HEK293 (cell line): ENCODE data around the gene TNPO3.

Experiments used
- CTCF ChIA-PET: fragments of 350-600 bp; formaldehyde crosslinking; extraction: SDS; loops from one replicate; lab custom pipeline; 2021; ENCODE audit warnings: antibody characterized with exemption; lab: Yijun Ruan, JAX
- POLR2A ChIA-PET: fragments of 300-600 bp; formaldehyde crosslinking; extraction: SDS; loops from one replicate; lab custom pipeline; 2020; ENCODE audit warnings: antibody characterized with exemption, inconsistent platforms; lab: Yijun Ruan, JAX
- H3K27ac ChIP-seq: fragments of 200-500 bp; sonication (Bioruptor generic); 2 replicates; pipeline ENCODE4 v1.5.1; 2014; ENCODE audit warnings: low read depth, low read length, control low read depth, inconsistent platforms; ENCODE audit errors: extremely low read depth
- H3K36me3 ChIP-seq, 2 experiments: fragments of 200-500 bp in 1 of 2; sonication (Bioruptor generic) in 1 of 2; 1 replicate in 1 of 2; 2 replicates in 1 of 2; pipeline ENCODE4 v1.5.1; 2014 to 2017; ENCODE audit warnings: inconsistent platforms in 2 of 2, low read length in 2 of 2; ENCODE audit not compliant: control insufficient read depth in 2 of 2, insufficient read depth in 1 of 2
- H3K4me1 ChIP-seq: fragments of 200-500 bp; sonication (Bioruptor generic); 2 replicates; pipeline ENCODE4 v1.5.1; 2014; ENCODE audit warnings: mild to moderate bottlenecking, low read length, inconsistent platforms; ENCODE audit not compliant: control insufficient read depth, insufficient read depth
- H3K4me3 ChIP-seq: 2 replicates; pipeline ENCODE4 v1.5.1; 2011; ENCODE audit warnings: low read depth, mild to moderate bottlenecking, control low read depth, low read length, moderate library complexity
- H3K9me3 ChIP-seq: fragments of 200-500 bp; sonication (Bioruptor generic); 2 replicates; pipeline ENCODE4 v1.5.1; 2014; ENCODE audit warnings: low read depth, low read length, inconsistent platforms; ENCODE audit not compliant: control insufficient read depth, insufficient read depth
- HOXC10 ChIP-seq: sonication (generic); formaldehyde crosslinking; IDR thresholded peaks from 2 replicates; pipeline ENCODE4 v1.8.1; 2023; ENCODE audit warnings: mild to moderate bottlenecking, missing genetic modification reagents
- MZF1 ChIP-seq: fragments of 450-650 bp; formaldehyde crosslinking; IDR thresholded peaks from 2 replicates; pipeline ENCODE4 v1.5.1; 2017; ENCODE audit warnings: missing biosample characterization, missing genetic modification characterization, borderline replicate concordance
- OVOL3 ChIP-seq: fragments of 450-650 bp; formaldehyde crosslinking; IDR thresholded peaks from 2 replicates; pipeline ENCODE4 v1.5.1; 2016; ENCODE audit warnings: missing biosample characterization, missing genetic modification characterization
- SCRT1 ChIP-seq: fragments of 450-650 bp; formaldehyde crosslinking; IDR thresholded peaks from 2 replicates; pipeline ENCODE4 v1.5.1; 2016; ENCODE audit warnings: missing biosample characterization, missing genetic modification characterization, borderline replicate concordance
- ZEB2 ChIP-seq: fragments of 450-650 bp; formaldehyde crosslinking; IDR thresholded peaks from 2 replicates; pipeline ENCODE4 v1.5.1; 2016; ENCODE audit warnings: missing biosample characterization, missing genetic modification characterization
- ZFP37 ChIP-seq: fragments of 450-650 bp; formaldehyde crosslinking; IDR thresholded peaks from 2 replicates; pipeline ENCODE4 v1.5.1; 2016; ENCODE audit warnings: missing biosample characterization, missing genetic modification characterization
- ZFP69B ChIP-seq: fragments of 450-650 bp; formaldehyde crosslinking; IDR thresholded peaks from 2 replicates; pipeline ENCODE4 v1.5.1; 2016; ENCODE audit warnings: missing biosample characterization, missing genetic modification characterization
- ZNF10 ChIP-seq: fragments of 450-650 bp; formaldehyde crosslinking; IDR thresholded peaks from 2 replicates; pipeline ENCODE4 v1.5.1; 2017; ENCODE audit warnings: missing biosample characterization, missing genetic modification characterization
- ZNF112 ChIP-seq: fragments of 450-650 bp; formaldehyde crosslinking; IDR thresholded peaks from 2 replicates; pipeline ENCODE4 v1.5.0; 2017; ENCODE audit warnings: missing biosample characterization, missing genetic modification characterization
- ZNF138 ChIP-seq: fragments of 450-650 bp; formaldehyde crosslinking; IDR thresholded peaks from 2 replicates; pipeline ENCODE4 v1.5.1; 2016; ENCODE audit warnings: missing biosample characterization, missing genetic modification characterization, borderline replicate concordance
- ZNF585B ChIP-seq: fragments of 450-650 bp; formaldehyde crosslinking; IDR thresholded peaks from 2 replicates; pipeline ENCODE4 v1.5.1; 2016; ENCODE audit warnings: missing biosample characterization, missing genetic modification characterization
- ZNF610 ChIP-seq: fragments of 450-650 bp; formaldehyde crosslinking; IDR thresholded peaks from 2 replicates; pipeline ENCODE4 v1.5.1; 2016; ENCODE audit warnings: missing biosample characterization, missing genetic modification characterization, borderline replicate concordance
- ZNF654 ChIP-seq: fragments of 450-650 bp; formaldehyde crosslinking; IDR thresholded peaks from 2 replicates; pipeline ENCODE4 v1.5.1; 2016; ENCODE audit warnings: low read depth, missing biosample characterization, missing genetic modification characterization
- ZNF707 ChIP-seq: fragments of 450-650 bp; formaldehyde crosslinking; IDR thresholded peaks from 2 replicates; pipeline ENCODE4 v1.5.1; 2016; ENCODE audit warnings: missing biosample characterization, missing genetic modification characterization
- ZNF747 ChIP-seq: fragments of 450-650 bp; formaldehyde crosslinking; IDR thresholded peaks from 2 replicates; pipeline ENCODE4 v1.5.1; 2016; ENCODE audit warnings: missing biosample characterization, missing genetic modification characterization
- ZNF768 ChIP-seq: fragments of 450-650 bp; formaldehyde crosslinking; IDR thresholded peaks from 2 replicates; pipeline ENCODE4 v1.5.1; 2018; ENCODE audit warnings: missing biosample characterization, mild to moderate bottlenecking, missing genetic modification characterization
- ZXDB ChIP-seq: fragments of 450-650 bp; formaldehyde crosslinking; IDR thresholded peaks from 2 replicates; pipeline ENCODE4 v1.5.1; 2016; ENCODE audit warnings: missing biosample characterization, missing genetic modification characterization
- TF ChIP-seq, protein P1 (sequence below): fragments of 450-650 bp; formaldehyde crosslinking; IDR thresholded peaks from 2 replicates; pipeline ENCODE4; 2016; ENCODE audit warnings: missing biosample characterization, missing genetic modification characterization
- TF ChIP-seq, protein P2 (sequence below): fragments of 450-650 bp; formaldehyde crosslinking; IDR thresholded peaks from 2 replicates; pipeline ENCODE4 v1.5.1; 2016; ENCODE audit warnings: missing biosample characterization, missing genetic modification characterization
- TF ChIP-seq, protein P3 (sequence below): fragments of 450-650 bp; formaldehyde crosslinking; IDR thresholded peaks from 2 replicates; pipeline ENCODE4 v1.5.1; 2017; ENCODE audit warnings: missing biosample characterization, missing genetic modification characterization
- TF ChIP-seq, protein P4 (sequence below): fragments of 450-650 bp; formaldehyde crosslinking; IDR thresholded peaks from 2 replicates; pipeline ENCODE4 v1.5.1; 2017; ENCODE audit warnings: missing biosample characterization, missing genetic modification characterization

The TNPO3 gene

DNA sequence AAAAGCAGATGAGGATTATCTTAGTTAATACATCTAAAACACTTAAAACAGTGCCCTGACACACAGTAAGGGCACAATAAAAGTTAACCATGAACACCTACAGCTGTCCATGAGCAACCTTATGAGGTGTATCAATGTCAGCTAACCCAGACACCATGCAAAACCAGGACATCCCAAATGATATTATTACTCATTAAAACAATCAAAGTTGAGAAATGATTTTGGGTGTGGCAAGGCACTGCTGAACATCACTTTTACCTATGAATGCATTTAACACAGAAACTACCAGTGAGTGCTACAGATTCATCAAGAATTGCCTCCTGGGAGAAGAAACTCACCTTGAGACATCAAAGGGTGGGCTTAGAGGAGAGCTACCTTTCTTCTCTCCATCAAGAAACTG, 98.9 kb downstream of the TNPO3 start:
- POLR2A ChIA-PET, result no interaction called here
- CTCF ChIA-PET, result interaction anchor here (0.7 kb wide), 1 partner anchor 208 kb away, joined by 3 read pairs; no protein-coding TSS in a partner anchor
- peaks cover 4 to 72% of the 10 kb centered on the region in 2 experiments for H3K36me3 ChIP-seq

DNA sequence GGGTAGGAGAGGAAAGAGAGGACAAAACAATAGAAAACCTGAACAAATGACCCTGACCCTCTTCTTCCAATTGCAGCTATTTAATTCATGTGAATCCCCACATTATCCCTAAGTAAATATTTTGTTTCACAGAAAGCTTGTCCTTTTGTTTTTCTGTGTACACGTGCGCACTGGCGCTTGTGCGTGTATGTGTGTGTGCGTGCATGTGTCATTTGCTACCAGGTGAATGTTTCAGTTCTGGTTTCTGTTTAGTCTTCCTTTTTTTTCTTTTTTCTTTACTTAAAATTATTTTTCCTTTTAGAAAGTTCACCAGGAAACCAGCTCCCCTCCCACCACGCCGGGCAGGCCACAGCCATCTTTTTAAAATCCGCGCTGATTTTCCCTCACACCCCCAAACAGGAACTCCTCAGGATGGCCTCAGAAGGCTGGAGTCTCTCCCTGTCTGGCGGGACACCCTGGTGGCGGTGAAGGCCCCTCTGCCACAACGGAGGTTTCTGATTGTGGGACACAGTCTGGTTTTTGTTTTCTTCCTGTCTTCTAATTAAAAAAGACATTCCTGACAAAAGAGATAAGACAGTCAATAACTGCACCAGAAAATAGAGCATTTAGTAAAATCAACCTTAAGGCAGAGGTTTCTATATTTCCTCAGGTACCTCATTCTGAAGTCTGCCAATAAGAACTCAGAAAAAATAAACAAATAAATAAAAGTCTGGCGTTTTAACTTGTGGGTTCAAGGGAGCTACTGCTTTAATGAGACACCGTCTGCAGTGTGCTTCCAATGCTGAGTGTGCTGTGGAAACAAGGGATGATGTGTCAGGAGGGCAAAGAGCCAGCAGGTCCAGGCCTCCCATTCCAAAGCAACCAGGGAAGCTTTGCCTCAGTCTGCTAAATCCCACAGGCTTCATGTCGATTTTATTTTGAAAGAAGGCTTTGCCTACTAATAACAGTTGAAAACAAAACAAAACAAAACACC, 99.8 kb downstream of the TNPO3 start:
- Histone ChIP-seq H3K4me3 (no peak overlapping the region), H3K4me1 (no peaks in the 10 kb centered on the region), H3K9me3 (no peaks in the 10 kb centered on the region), H3K27ac (no peak overlapping the region), H3K36me3 (peaks cover 4 to 70% of the 10 kb centered on the region in 2 experiments)
- CTCF ChIA-PET, result interaction anchor here (0.7 kb wide), 1 partner anchor 209 kb away, joined by 3 read pairs; no protein-coding TSS in a partner anchor
- POLR2A ChIA-PET, result no interaction called here
- no peak for TF ChIP-seq OVOL3 (tag by site-specific recombination)
- TF ChIP-seq ZNF585B (tag by site-specific recombination), result 0 out of 2 replicates have a peak, but pooled peaks have one; percentile 14

More for the DNA sequence above, 98.9 kb downstream of the TNPO3 start:
- no peak for TF ChIP-seq ZFP69B (tag by site-specific recombination)
- TF ChIP-seq, protein P1, sequence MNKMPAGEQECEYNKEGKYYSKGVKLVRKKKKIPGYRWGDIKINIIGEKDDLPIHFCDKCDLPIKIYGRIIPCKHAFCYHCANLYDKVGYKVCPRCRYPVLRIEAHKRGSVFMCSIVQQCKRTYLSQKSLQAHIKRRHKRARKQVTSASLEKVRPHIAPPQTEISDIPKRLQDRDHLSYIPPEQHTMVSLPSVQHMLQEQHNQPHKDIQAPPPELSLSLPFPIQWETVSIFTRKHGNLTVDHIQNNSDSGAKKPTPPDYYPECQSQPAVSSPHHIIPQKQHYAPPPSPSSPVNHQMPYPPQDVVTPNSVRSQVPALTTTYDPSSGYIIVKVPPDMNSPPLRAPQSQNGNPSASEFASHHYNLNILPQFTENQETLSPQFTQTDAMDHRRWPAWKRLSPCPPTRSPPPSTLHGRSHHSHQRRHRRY (tag by site-specific recombination), result no peak
- Histone ChIP-seq H3K9me3 (no peaks in the 10 kb centered on the region), H3K4me3 (no peak overlapping the region), H3K4me1 (no peaks in the 10 kb centered on the region), H3K27ac (no peak overlapping the region)

DNA sequence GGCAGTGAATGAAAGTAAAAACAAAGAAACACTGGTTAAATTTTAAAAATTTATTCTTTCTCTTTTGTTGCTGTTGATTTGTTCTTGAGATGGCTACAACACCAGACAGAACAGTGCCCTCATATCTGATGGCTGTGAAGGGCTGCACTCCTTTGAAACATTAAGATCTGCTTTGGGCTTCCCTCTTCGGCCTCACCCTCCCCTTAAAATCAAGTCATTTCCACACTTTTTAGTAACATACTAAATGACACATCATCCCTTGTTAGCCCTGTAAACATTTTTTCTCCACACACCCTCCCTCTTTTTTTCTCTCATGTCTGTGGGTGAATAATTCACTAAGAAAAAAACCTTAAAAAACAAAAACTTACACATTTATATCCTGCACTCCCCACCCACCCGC, 100.8 kb downstream of the TNPO3 start:
- H3K36me3 ChIP-seq, result peaks cover 4 to 62% of the 10 kb centered on the region in 2 experiments
- ChIA-PET CTCF (interaction anchor here (0.9 kb wide), 1 partner anchor 137 kb away, joined by 6 read pairs; no protein-coding TSS in a partner anchor), POLR2A (no interaction called here)
- H3K4me3 ChIP-seq, result no peak overlapping the region
- H3K27ac ChIP-seq, result no peak overlapping the region
- H3K9me3 ChIP-seq, result no peaks in the 10 kb centered on the region
- no peaks in the 10 kb centered on the region for H3K4me1 ChIP-seq
- TF ChIP-seq ZNF112 (tag by site-specific recombination) (no peak), ZNF10 (no peak), ZNF707 (tag by site-specific recombination) (no peak), MZF1 (tag by site-specific recombination) (no peak), ZFP37 (no peak), ZXDB (tag by site-specific recombination) (no peak), ZNF138 (no peak), ZNF768 (no peak), ZNF654 (tag by site-specific recombination) (no peak), ZNF610 (no peak), HOXC10 (no peak), ZEB2 (no peak), SCRT1 (tag by site-specific recombination) (no peak), ZNF747 (tag by site-specific recombination) (no peak)
- TF ChIP-seq, protein P2, sequence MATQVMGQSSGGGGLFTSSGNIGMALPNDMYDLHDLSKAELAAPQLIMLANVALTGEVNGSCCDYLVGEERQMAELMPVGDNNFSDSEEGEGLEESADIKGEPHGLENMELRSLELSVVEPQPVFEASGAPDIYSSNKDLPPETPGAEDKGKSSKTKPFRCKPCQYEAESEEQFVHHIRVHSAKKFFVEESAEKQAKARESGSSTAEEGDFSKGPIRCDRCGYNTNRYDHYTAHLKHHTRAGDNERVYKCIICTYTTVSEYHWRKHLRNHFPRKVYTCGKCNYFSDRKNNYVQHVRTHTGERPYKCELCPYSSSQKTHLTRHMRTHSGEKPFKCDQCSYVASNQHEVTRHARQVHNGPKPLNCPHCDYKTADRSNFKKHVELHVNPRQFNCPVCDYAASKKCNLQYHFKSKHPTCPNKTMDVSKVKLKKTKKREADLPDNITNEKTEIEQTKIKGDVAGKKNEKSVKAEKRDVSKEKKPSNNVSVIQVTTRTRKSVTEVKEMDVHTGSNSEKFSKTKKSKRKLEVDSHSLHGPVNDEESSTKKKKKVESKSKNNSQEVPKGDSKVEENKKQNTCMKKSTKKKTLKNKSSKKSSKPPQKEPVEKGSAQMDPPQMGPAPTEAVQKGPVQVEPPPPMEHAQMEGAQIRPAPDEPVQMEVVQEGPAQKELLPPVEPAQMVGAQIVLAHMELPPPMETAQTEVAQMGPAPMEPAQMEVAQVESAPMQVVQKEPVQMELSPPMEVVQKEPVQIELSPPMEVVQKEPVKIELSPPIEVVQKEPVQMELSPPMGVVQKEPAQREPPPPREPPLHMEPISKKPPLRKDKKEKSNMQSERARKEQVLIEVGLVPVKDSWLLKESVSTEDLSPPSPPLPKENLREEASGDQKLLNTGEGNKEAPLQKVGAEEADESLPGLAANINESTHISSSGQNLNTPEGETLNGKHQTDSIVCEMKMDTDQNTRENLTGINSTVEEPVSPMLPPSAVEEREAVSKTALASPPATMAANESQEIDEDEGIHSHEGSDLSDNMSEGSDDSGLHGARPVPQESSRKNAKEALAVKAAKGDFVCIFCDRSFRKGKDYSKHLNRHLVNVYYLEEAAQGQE, result no peak
- TF ChIP-seq, protein P3, sequence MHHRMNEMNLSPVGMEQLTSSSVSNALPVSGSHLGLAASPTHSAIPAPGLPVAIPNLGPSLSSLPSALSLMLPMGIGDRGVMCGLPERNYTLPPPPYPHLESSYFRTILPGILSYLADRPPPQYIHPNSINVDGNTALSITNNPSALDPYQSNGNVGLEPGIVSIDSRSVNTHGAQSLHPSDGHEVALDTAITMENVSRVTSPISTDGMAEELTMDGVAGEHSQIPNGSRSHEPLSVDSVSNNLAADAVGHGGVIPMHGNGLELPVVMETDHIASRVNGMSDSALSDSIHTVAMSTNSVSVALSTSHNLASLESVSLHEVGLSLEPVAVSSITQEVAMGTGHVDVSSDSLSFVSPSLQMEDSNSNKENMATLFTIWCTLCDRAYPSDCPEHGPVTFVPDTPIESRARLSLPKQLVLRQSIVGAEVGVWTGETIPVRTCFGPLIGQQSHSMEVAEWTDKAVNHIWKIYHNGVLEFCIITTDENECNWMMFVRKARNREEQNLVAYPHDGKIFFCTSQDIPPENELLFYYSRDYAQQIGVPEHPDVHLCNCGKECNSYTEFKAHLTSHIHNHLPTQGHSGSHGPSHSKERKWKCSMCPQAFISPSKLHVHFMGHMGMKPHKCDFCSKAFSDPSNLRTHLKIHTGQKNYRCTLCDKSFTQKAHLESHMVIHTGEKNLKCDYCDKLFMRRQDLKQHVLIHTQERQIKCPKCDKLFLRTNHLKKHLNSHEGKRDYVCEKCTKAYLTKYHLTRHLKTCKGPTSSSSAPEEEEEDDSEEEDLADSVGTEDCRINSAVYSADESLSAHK (tag by site-specific recombination), result no peak
- TF ChIP-seq, protein P4, sequence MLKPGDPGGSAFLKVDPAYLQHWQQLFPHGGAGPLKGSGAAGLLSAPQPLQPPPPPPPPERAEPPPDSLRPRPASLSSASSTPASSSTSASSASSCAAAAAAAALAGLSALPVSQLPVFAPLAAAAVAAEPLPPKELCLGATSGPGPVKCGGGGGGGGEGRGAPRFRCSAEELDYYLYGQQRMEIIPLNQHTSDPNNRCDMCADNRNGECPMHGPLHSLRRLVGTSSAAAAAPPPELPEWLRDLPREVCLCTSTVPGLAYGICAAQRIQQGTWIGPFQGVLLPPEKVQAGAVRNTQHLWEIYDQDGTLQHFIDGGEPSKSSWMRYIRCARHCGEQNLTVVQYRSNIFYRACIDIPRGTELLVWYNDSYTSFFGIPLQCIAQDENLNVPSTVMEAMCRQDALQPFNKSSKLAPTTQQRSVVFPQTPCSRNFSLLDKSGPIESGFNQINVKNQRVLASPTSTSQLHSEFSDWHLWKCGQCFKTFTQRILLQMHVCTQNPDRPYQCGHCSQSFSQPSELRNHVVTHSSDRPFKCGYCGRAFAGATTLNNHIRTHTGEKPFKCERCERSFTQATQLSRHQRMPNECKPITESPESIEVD (tag by site-specific recombination), result no peak
